IMR-90 (cell line): ENCODE results near the gene MAOB. TPM values are rescaled to one million over a fixed set of nuclear protein-coding genes. Genes with fewer than 3 reads are reported as not detected.

ENCODE experiments used
- ATAC-seq: fragments of 200-7000 bp; cut with Tn5 transposase; 2 replicates; pipeline ENCODE4 v1.9.1; 2020; ENCODE audit warnings: low read depth, mild to moderate bottlenecking, moderate library complexity
- BruUV-seq: library from RNA; stranded (reverse); fragments of 400-500 nt; replicated peaks from 2 replicates; lab custom pipeline; 2021; lab: Mats Ljungman, UMichigan
- CTCF ChIA-PET: fragments of 300-600 bp; formaldehyde crosslinking; extraction: SDS; loops from one replicate; lab custom pipeline; 2021; ENCODE audit warnings: antibody characterized with exemption; lab: Yijun Ruan, JAX
- POLR2A ChIA-PET: fragments of 300-600 bp; sonication (Branson Sonifier 250); formaldehyde crosslinking; loops from one replicate; lab custom pipeline; 2022; ENCODE audit warnings: antibody characterized with exemption; ENCODE audit not compliant: unreplicated experiment; lab: Charles Lee
- DNase-seq: peaks from one replicate; pipeline ENCODE4 v3.0.0; 2013
- H2AFZ ChIP-seq: replicated peaks from 2 replicates; pipeline ENCODE3; 2013; ENCODE audit warnings: low read length, mild to moderate bottlenecking; ENCODE audit not compliant: poor library complexity
- H2AK5ac ChIP-seq: 2 replicates; pipeline ENCODE4 v1.6.1; 2013; ENCODE audit warnings: low read depth, low read length, inconsistent platforms
- H2AK9ac ChIP-seq: replicated peaks from 2 replicates; pipeline ENCODE3; 2013; ENCODE audit warnings: mild to moderate bottlenecking, low read depth, low read length, moderate library complexity; ENCODE audit not compliant: poor library complexity
- H2BK120ac ChIP-seq: 2 replicates; pipeline ENCODE4 v1.6.1; 2013; ENCODE audit warnings: low read depth, low read length, inconsistent platforms
- H2BK15ac ChIP-seq: 3 replicates; pipeline ENCODE4 v1.6.1; 2013; ENCODE audit warnings: low read depth, low read length, inconsistent platforms
- H2BK20ac ChIP-seq: 2 replicates; pipeline ENCODE4 v1.6.1; 2013; ENCODE audit warnings: low read depth, mild to moderate bottlenecking, inconsistent platforms, low read length, moderate library complexity
- H2BK5ac ChIP-seq: 2 replicates; pipeline ENCODE4 v1.6.1; 2013; ENCODE audit warnings: mild to moderate bottlenecking, low read depth, low read length, inconsistent platforms; ENCODE audit not compliant: poor library complexity, severe bottlenecking
- H3K14ac ChIP-seq: replicated peaks from 2 replicates; pipeline ENCODE4 v1.6.1; 2013; ENCODE audit warnings: low read depth, low read length, inconsistent platforms
- H3K18ac ChIP-seq: 2 replicates; pipeline ENCODE4 v1.6.1; 2013; ENCODE audit warnings: low read depth, low read length, control low read depth
- H3K23ac ChIP-seq: 2 replicates; pipeline ENCODE4 v1.6.1; 2013; ENCODE audit warnings: low read depth, low read length, inconsistent platforms
- H3K27ac ChIP-seq: 2 replicates; pipeline ENCODE4 v1.5.1; 2013; ENCODE audit warnings: mild to moderate bottlenecking, control low read depth, low read length; ENCODE audit not compliant: insufficient read depth
- H3K27me3 ChIP-seq: 2 replicates; pipeline ENCODE4 v1.6.1; 2013; ENCODE audit warnings: low read length; ENCODE audit not compliant: control insufficient read depth, insufficient read depth
- H3K36me3 ChIP-seq: 2 replicates; pipeline ENCODE4 v1.6.1; 2013; ENCODE audit warnings: low read length, mixed read lengths; ENCODE audit not compliant: control insufficient read depth, insufficient read depth
- H3K4ac ChIP-seq: 2 replicates; pipeline ENCODE4 v1.6.1; 2013; ENCODE audit warnings: low read depth, low read length, inconsistent platforms
- H3K4me1 ChIP-seq: 2 replicates; pipeline ENCODE4 v1.6.1; 2013; ENCODE audit warnings: low read length, mixed read lengths; ENCODE audit not compliant: control insufficient read depth, insufficient read depth
- H3K4me2 ChIP-seq: 2 replicates; pipeline ENCODE4 v1.6.1; 2013; ENCODE audit warnings: low read depth, mild to moderate bottlenecking, control low read depth, low read length, moderate library complexity
- H3K4me3 ChIP-seq: 2 replicates; pipeline ENCODE4 v1.5.1; 2013; ENCODE audit warnings: low read depth, mild to moderate bottlenecking, control low read depth, low read length, moderate library complexity; ENCODE audit not compliant: insufficient read depth
- H3K56ac ChIP-seq: 2 replicates; pipeline ENCODE4 v1.6.1; 2013; ENCODE audit warnings: low read length, inconsistent platforms; ENCODE audit not compliant: insufficient read depth; ENCODE audit errors: extremely low read depth
- H3K79me1 ChIP-seq, 2 experiments: 2 replicates each; pipeline ENCODE4 v1.6.1; 2013; ENCODE audit warnings: low read length in 2 of 2, inconsistent platforms in 1 of 2, low read depth in 1 of 2
- H3K9ac ChIP-seq: 2 replicates; pipeline ENCODE4 v1.6.1; 2013; ENCODE audit warnings: low read depth, low read length, control low read depth
- H3K9me1 ChIP-seq: 2 replicates; pipeline ENCODE4 v1.6.1; 2013; ENCODE audit warnings: low read length, inconsistent platforms; ENCODE audit not compliant: insufficient read depth
- H3K9me3 ChIP-seq: 2 replicates; pipeline ENCODE4 v1.6.1; 2013; ENCODE audit warnings: low read length; ENCODE audit not compliant: control insufficient read depth, insufficient read depth
- H4K20me1 ChIP-seq: 2 replicates; pipeline ENCODE4 v1.6.1; 2013; ENCODE audit warnings: low read length, inconsistent platforms; ENCODE audit not compliant: insufficient read depth
- H4K5ac ChIP-seq: 2 replicates; pipeline ENCODE4 v1.6.1; 2013; ENCODE audit warnings: mild to moderate bottlenecking, low read depth, low read length, control low read depth
- H4K8ac ChIP-seq, 2 experiments: 2 replicates each; pipeline ENCODE4 v1.6.1; 2013; ENCODE audit warnings: low read depth in 2 of 2, low read length in 2 of 2, control low read depth in 1 of 2, inconsistent platforms in 1 of 2
- H4K91ac ChIP-seq: 2 replicates; pipeline ENCODE4 v1.6.1; 2013; ENCODE audit warnings: low read depth, low read length, inconsistent platforms; ENCODE audit not compliant: insufficient read depth
- BHLHE40 ChIP-seq: fragments of 150-350 bp; IDR thresholded peaks from 2 replicates; pipeline ENCODE4 v1.6.1; 2016; ENCODE audit warnings: mild to moderate bottlenecking, low read depth, low read length
- CEBPB ChIP-seq: IDR thresholded peaks from 2 replicates; pipeline ENCODE4 v1.6.1; 2012; ENCODE audit warnings: low read depth, low read length, improper control_type of control experiment
- CHD1 ChIP-seq: IDR thresholded peaks from 2 replicates; pipeline ENCODE4 v1.6.1; 2012; ENCODE audit warnings: low read depth, low read length, improper control_type of control experiment
- FOS ChIP-seq: fragments of 150-350 bp; IDR thresholded peaks from 2 replicates; pipeline ENCODE4 v1.6.1; 2016; ENCODE audit warnings: low read depth, low read length
- MAFK ChIP-seq: IDR thresholded peaks from 2 replicates; pipeline ENCODE4 v1.6.1; 2012; ENCODE audit warnings: low read depth, low read length, improper control_type of control experiment
- MAZ ChIP-seq: IDR thresholded peaks from 2 replicates; pipeline ENCODE4 v1.6.1; 2012; ENCODE audit warnings: low read depth, mild to moderate bottlenecking, low read length, improper control_type of control experiment, moderate library complexity, borderline replicate concordance
- MXI1 ChIP-seq: IDR thresholded peaks from 2 replicates; pipeline ENCODE4 v1.6.1; 2012; ENCODE audit warnings: low read depth, mild to moderate bottlenecking, low read length, moderate library complexity, borderline replicate concordance
- NFE2L2 ChIP-seq: fragments of 150-350 bp; IDR thresholded peaks from 2 replicates; pipeline ENCODE4 v1.6.1; 2016; ENCODE audit warnings: low read depth, mild to moderate bottlenecking, low read length
- POLR2A ChIP-seq: IDR thresholded peaks from 2 replicates; pipeline ENCODE4 v1.6.1; 2012; ENCODE audit warnings: mild to moderate bottlenecking, low read depth, low read length
- RAD21 ChIP-seq: IDR thresholded peaks from 2 replicates; pipeline ENCODE4 v1.6.1; 2012; ENCODE audit warnings: low read length, improper control_type of control experiment
- RCOR1 ChIP-seq: IDR thresholded peaks from 2 replicates; pipeline ENCODE4 v1.6.1; 2012; ENCODE audit warnings: mild to moderate bottlenecking, low read length, improper control_type of control experiment; ENCODE audit not compliant: insufficient replicate concordance
- RFX5 ChIP-seq: IDR thresholded peaks from 2 replicates; pipeline ENCODE4 v1.8.0; 2012; ENCODE audit warnings: low read depth, mild to moderate bottlenecking, low read length, moderate library complexity
- SMC3 ChIP-seq: fragments of 150-350 bp; IDR thresholded peaks from 2 replicates; pipeline ENCODE4 v1.6.1; 2016; ENCODE audit warnings: low read depth, mild to moderate bottlenecking, antibody characterized with exemption, low read length, moderate library complexity
- WGBS, 2 experiments: methylation state at CpG; one replicate each; pipeline versions ENCODE4 v1.1.5 to v1.1.7; 2013; ENCODE audit warnings: missing lambda C conversion rate in 2 of 2; ENCODE audit not compliant: insufficient read length in 1 of 2; ENCODE audit errors: extremely low coverage in 2 of 2; 5-methylcytosine and 5-hydroxymethylcytosine counted together
- dilution Hi-C: fragments of 300-500 bp; cut with HindIII; formaldehyde crosslinking; loops from one replicate; pipeline ENCODE4 v1.14.3; 2018; ENCODE audit warnings: low sequenced_read_pairs; ENCODE audit not compliant: unreplicated experiment
- in situ Hi-C: fragments of 300-500 bp; cut with MboI; formaldehyde crosslinking; loops from 3 replicates; pipeline ENCODE4 v1.14.3; 2019; ENCODE audit warnings: low sequenced_read_pairs, inconsistent platforms, mixed read lengths
- intact Hi-C: fragments of 100-400 bp; cut with micrococcal nuclease; formaldehyde crosslinking; loops from 2 replicates; pipeline ENCODE4 v1.10.0; 2022
- polyA plus RNA-seq, 3 experiments: library from polyadenylated mRNA; depleted of rRNA; stranded (reverse); fragments of >200 nt; gene quantifications; 2 replicates each; pipeline ENCODE4 v1.2.3, GENCODE V29; 2012; ENCODE audit warnings: low replicate concordance in 1 of 3
- total RNA-seq: library from RNA; depleted of rRNA; stranded (reverse); fragments of >200 nt; gene quantifications from 2 replicates; pipeline ENCODE4 v1.2.3, GENCODE V29; 2012
- TF ChIP-seq, protein P1 (sequence below): fragments of 150-350 bp; IDR thresholded peaks from 2 replicates; pipeline ENCODE4 v1.6.1; 2016; ENCODE audit warnings: low read depth, mild to moderate bottlenecking, low read length, moderate library complexity, borderline replicate concordance
- TF ChIP-seq, protein P2 (sequence below): fragments of 150-350 bp; IDR thresholded peaks from 2 replicates; pipeline ENCODE4 v1.6.1; 2017; ENCODE audit warnings: mild to moderate bottlenecking, antibody characterized with exemption, low read length, low read depth
- TF ChIP-seq, protein P3 (sequence below): conservative IDR thresholded peaks from 2 replicates; pipeline ENCODE4 v1.5.1; 2012; ENCODE audit warnings: mild to moderate bottlenecking, low read depth, low read length, improper control_type of control experiment

Gene MAOB
- total and polyA plus RNA-seq, 2 of the 4 experiments (the other 2 are of a cell fraction): 0.36 to 0.46 TPM

DNA sequence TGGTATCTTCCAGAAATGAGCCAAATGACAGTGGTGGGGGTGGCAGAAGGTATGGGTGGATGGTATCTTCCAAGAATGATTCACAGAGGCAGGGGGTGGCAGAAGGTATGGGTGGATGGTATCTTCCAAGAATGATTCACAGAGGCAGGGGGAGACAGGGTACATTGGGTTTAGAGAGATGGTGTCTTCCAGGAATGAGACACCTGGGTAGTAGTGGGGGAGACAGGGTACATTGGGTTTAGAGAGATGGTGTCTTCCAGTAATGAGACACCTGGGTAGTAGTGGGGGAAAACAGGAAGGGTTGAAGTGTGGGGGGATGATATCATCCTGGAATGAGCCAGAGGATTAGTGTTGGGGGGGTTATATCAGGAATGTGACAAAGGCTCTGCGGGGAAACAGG lies 164.2 kb downstream of the MAOB start:
- Histone ChIP-seq H3K14ac (no peak overlapping the region), H2BK5ac (no peak overlapping the region), H3K27ac (no peak overlapping the region), H4K20me1 (no peaks in the 10 kb centered on the region), H3K4me2 (no peak overlapping the region), H3K4ac (no peak overlapping the region), H3K79me1 (no peaks in the 10 kb centered on the region), H4K8ac (no peak overlapping the region), H2BK15ac (no peak overlapping the region), H2AK5ac (no peak overlapping the region), H4K5ac (no peak overlapping the region), H2AK9ac (no peak overlapping the region), H2BK120ac (no peak overlapping the region), H3K27me3 (no peaks in the 10 kb centered on the region), H3K23ac (no peak overlapping the region), H2BK20ac (no peak overlapping the region), H3K9me1 (no peaks in the 10 kb centered on the region), H3K4me1 (no peaks in the 10 kb centered on the region), H3K56ac (no peak overlapping the region), H3K4me3 (no peak overlapping the region), H3K9ac (no peak overlapping the region), H3K36me3 (no peaks in the 10 kb centered on the region), H3K9me3 (peaks cover 7% of the 10 kb centered on the region; the same call in 1 of the 2 replicates), H2AFZ (no peak overlapping the region), H3K18ac (no peak overlapping the region), H4K91ac (no peak overlapping the region)
- BruUV-seq: no TSS peak
- WGBS, 2 experiments: 100% methylated on average over 1 of the region's 1 CpG; no CpG with 5 or more reads in 1 of the 2 experiments
- CTCF ChIA-PET: no interaction called here
- DNase-seq: no peak
- dilution Hi-C loops (no loop called here), intact Hi-C loops (no loop called here), in situ Hi-C loops (no loop called here)
- POLR2A ChIA-PET: no interaction called here
- ATAC-seq: no peak
- TF ChIP-seq, protein P1, sequence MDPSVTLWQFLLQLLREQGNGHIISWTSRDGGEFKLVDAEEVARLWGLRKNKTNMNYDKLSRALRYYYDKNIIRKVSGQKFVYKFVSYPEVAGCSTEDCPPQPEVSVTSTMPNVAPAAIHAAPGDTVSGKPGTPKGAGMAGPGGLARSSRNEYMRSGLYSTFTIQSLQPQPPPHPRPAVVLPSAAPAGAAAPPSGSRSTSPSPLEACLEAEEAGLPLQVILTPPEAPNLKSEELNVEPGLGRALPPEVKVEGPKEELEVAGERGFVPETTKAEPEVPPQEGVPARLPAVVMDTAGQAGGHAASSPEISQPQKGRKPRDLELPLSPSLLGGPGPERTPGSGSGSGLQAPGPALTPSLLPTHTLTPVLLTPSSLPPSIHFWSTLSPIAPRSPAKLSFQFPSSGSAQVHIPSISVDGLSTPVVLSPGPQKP: no peak
- TF ChIP-seq CHD1 (no peak), CEBPB (no peak), NFE2L2 (no peak), RCOR1 (no peak), MXI1 (no peak), POLR2A (no peak), SMC3 (no peak), MAFK (no peak), RFX5 (no peak), RAD21 (no peak), BHLHE40 (no peak), FOS (no peak), MAZ (no peak)
- TF ChIP-seq, protein P2, sequence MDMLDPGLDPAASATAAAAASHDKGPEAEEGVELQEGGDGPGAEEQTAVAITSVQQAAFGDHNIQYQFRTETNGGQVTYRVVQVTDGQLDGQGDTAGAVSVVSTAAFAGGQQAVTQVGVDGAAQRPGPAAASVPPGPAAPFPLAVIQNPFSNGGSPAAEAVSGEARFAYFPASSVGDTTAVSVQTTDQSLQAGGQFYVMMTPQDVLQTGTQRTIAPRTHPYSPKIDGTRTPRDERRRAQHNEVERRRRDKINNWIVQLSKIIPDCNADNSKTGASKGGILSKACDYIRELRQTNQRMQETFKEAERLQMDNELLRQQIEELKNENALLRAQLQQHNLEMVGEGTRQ: no peak
- TF ChIP-seq, protein P3, sequence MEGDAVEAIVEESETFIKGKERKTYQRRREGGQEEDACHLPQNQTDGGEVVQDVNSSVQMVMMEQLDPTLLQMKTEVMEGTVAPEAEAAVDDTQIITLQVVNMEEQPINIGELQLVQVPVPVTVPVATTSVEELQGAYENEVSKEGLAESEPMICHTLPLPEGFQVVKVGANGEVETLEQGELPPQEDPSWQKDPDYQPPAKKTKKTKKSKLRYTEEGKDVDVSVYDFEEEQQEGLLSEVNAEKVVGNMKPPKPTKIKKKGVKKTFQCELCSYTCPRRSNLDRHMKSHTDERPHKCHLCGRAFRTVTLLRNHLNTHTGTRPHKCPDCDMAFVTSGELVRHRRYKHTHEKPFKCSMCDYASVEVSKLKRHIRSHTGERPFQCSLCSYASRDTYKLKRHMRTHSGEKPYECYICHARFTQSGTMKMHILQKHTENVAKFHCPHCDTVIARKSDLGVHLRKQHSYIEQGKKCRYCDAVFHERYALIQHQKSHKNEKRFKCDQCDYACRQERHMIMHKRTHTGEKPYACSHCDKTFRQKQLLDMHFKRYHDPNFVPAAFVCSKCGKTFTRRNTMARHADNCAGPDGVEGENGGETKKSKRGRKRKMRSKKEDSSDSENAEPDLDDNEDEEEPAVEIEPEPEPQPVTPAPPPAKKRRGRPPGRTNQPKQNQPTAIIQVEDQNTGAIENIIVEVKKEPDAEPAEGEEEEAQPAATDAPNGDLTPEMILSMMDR: no peak
